ENCODE results near the gene FGF7. TPM values are rescaled to one million over a fixed set of nuclear protein-coding genes. Genes with fewer than 3 reads are reported as not detected.
"Not testable (repeated sequence)": the region's sequence is repeated elsewhere in the genome, so short reads cannot be mapped to it uniquely, and the experiment has no call there.

FGF7 gene
- polyA plus RNA-seq, 2 donors: 2.7 to 4.3 TPM

DNA sequence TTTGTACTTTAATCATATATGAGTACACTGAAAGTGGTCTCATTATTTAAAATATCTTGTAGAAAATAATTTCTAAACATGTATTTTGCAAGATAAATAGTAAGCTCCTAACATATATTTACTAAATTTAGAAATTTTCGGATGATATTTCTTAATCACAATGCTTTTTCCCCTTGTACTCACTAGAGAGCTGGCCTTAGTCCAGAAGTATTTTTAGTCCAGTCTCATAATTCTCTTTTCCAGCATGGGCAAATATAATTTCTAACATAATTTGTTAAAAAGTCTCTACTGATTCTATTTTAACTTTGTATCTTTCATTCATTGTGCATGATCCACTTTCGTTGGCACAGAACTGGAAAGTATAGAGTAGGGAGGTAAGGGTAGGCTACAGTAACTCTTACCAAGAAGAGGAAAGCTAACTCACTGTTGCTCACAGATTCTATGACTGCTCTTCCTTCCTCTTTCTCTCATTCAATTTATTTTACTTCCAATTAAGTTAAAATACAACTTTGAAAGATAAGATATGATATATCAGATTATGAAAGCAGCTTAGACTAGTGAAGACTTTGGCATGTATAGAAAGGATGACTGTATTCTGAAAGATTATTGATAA is 39.3 kb downstream of the FGF7 start:
- no peak overlapping the region for H3K4me3 ChIP-seq (ENCODE audit: low read depth in 1 of 2, low read length in 2 of 2)
- H3K9me3 ChIP-seq (ENCODE audit: control insufficient read depth in 2 of 2, insufficient read depth in 1 of 2, low read depth in 1 of 2, low read length in 1 of 2): no peaks in the 10 kb centered on the region
- H3K27me3 ChIP-seq (ENCODE audit: control insufficient read depth in 1 of 2, insufficient read depth in 2 of 2, low read length in 2 of 2): no peaks in the 10 kb centered on the region
- WGBS, 2 donors: 51 to 62% methylated on average over 2 of the region's 2 CpGs
- no peak overlapping the region for H3K27ac ChIP-seq (ENCODE audit: low read depth in 2 of 2, low read length in 1 of 2)
- H3K4me1 ChIP-seq (ENCODE audit: control insufficient read depth in 2 of 2, insufficient read depth in 2 of 2, low read length in 1 of 2): no peaks in the 10 kb centered on the region
- H3K36me3 ChIP-seq (ENCODE audit: control insufficient read depth in 2 of 2, insufficient read depth in 2 of 2, low read length in 1 of 2): no peaks in the 10 kb centered on the region

DNA sequence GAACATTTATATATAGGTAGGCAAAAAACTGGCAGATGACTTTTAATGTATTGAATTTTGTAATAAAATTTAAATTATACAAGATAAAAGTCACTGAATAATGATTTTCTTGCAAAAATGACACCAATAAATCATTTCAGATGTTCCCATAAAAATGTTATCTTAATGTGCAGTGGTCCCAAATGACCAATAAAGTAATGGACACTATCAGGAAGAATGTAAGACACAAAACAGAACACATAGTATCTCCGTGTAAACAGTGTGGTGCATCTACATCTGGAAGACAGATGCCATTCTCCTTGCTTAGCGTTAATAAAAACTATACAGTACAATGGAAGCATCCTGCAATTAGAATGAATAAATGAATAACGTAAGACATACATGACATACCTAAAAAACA is 41.5 kb downstream of the FGF7 start:
- Histone ChIP-seq H3K27ac (ENCODE audit: low read depth in 2 of 2, low read length in 1 of 2) (no peak overlapping the region), H3K9me3 (ENCODE audit: control insufficient read depth in 2 of 2, insufficient read depth in 1 of 2, low read depth in 1 of 2, low read length in 1 of 2) (no peaks in the 10 kb centered on the region), H3K4me3 (ENCODE audit: low read depth in 1 of 2, low read length in 2 of 2) (no peak overlapping the region), H3K36me3 (ENCODE audit: control insufficient read depth in 2 of 2, insufficient read depth in 2 of 2, low read length in 1 of 2) (no peaks in the 10 kb centered on the region), H3K4me1 (ENCODE audit: control insufficient read depth in 2 of 2, insufficient read depth in 2 of 2, low read length in 1 of 2) (no peaks in the 10 kb centered on the region), H3K27me3 (ENCODE audit: control insufficient read depth in 1 of 2, insufficient read depth in 2 of 2, low read length in 2 of 2) (no peaks in the 10 kb centered on the region)
- 89 to 91% methylated on average over 3 of the region's 3 CpGs for WGBS, 2 donors

DNA sequence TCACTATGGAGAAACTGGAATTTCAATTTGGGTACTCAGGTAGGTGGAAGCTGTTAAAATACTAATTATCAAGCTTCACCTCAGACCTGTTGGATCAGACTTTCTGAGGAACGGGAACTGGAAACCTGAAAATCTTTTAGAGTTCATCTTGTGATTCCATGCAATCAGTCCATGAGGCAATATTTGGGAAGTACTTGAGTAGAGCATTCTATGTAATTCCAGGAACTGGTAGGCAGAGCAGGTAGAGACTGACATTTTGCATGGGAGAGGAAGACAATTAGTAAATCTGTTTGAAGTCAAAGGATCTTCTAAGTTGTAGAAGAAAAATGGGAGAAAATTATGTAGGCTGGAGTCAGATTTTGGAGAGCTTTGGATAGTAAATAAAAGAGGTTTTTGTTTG is 43.1 kb downstream of the FGF7 start:
- Histone ChIP-seq H3K27ac (ENCODE audit: low read depth in 2 of 2, low read length in 1 of 2) (no peak overlapping the region), H3K36me3 (ENCODE audit: control insufficient read depth in 2 of 2, insufficient read depth in 2 of 2, low read length in 1 of 2) (no peaks in the 10 kb centered on the region), H3K27me3 (ENCODE audit: control insufficient read depth in 1 of 2, insufficient read depth in 2 of 2, low read length in 2 of 2) (no peaks in the 10 kb centered on the region), H3K9me3 (ENCODE audit: control insufficient read depth in 2 of 2, insufficient read depth in 1 of 2, low read depth in 1 of 2, low read length in 1 of 2) (no peaks in the 10 kb centered on the region), H3K4me3 (ENCODE audit: low read depth in 1 of 2, low read length in 2 of 2) (no peak overlapping the region), H3K4me1 (ENCODE audit: control insufficient read depth in 2 of 2, insufficient read depth in 2 of 2, low read length in 1 of 2) (no peaks in the 10 kb centered on the region)
- WGBS, 2 donors: 95 to 97% methylated on average over 1 of the region's 1 CpG

DNA sequence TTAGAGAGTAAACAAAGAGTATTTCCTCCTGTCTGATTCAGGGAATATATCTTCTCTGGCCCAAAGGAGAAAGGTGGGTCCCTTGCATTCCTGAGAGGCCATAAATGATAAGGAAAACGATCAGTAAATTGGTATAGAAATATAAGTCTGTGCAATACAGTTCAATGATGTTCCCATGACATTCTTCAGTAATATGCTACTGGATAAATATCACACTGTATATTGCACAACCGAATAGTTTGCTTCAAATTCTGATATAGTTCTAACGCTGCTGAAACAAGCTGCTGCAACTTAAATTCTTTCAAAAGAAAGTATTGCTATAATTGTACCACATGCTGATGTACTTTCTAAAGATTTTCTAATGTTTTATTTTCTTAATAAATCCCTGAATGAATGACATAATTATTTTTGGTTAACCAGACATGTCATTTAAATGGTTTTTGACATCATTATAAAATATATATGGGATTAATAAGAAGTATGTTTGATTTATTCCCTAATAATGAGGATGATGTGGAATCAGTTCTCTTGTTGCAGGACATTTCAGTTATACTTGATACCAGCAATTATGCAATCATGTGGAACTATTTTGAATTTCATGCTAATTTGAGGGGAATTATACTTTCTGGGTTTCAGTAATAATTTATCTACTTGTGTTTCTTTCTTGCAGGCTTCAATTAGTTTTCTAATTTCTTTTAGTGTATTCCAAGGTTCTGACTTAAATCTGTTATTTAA is 44.9 kb downstream of the FGF7 start:
- Histone ChIP-seq H3K27ac (ENCODE audit: low read depth in 2 of 2, low read length in 1 of 2) (no peak overlapping the region), H3K4me3 (ENCODE audit: low read depth in 1 of 2, low read length in 2 of 2) (no peak overlapping the region), H3K4me1 (ENCODE audit: control insufficient read depth in 2 of 2, insufficient read depth in 2 of 2, low read length in 1 of 2) (peaks cover 0 to 2% of the 10 kb centered on the region in 2 donors), H3K27me3 (ENCODE audit: control insufficient read depth in 1 of 2, insufficient read depth in 2 of 2, low read length in 2 of 2) (no peaks in the 10 kb centered on the region), H3K36me3 (ENCODE audit: control insufficient read depth in 2 of 2, insufficient read depth in 2 of 2, low read length in 1 of 2) (no peaks in the 10 kb centered on the region), H3K9me3 (ENCODE audit: control insufficient read depth in 2 of 2, insufficient read depth in 1 of 2, low read depth in 1 of 2, low read length in 1 of 2) (no peaks in the 10 kb centered on the region)
- 66 to 72% methylated on average over 3 of the region's 3 CpGs for WGBS, 2 donors

DNA sequence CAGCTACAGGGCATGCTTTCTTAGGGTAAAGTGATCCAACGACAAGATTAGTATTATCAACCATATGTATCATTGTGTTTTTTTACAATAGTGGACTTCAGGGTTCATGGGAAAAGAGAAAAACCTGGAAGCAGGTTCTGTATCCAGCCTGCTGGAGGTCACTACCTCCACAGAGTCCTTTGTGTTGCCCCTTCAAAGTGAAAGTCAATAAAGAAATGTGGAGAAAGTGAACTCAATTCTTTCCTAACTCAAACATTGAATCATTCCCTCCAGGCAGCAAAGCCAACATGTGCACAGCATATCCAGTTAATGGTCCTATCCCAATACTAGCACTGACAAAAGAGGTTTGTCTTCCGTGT is 45.4 kb downstream of the FGF7 start:
- WGBS, 2 donors: 44 to 45% methylated on average over 2 of the region's 2 CpGs
- no peaks in the 10 kb centered on the region for H3K9me3 ChIP-seq (ENCODE audit: control insufficient read depth in 2 of 2, insufficient read depth in 1 of 2, low read depth in 1 of 2, low read length in 1 of 2)
- H3K36me3 ChIP-seq (ENCODE audit: control insufficient read depth in 2 of 2, insufficient read depth in 2 of 2, low read length in 1 of 2): no peaks in the 10 kb centered on the region
- H3K27ac ChIP-seq (ENCODE audit: low read depth in 2 of 2, low read length in 1 of 2): no peak overlapping the region
- peaks cover 0 to 2% of the 10 kb centered on the region in 2 donors for H3K4me1 ChIP-seq (ENCODE audit: control insufficient read depth in 2 of 2, insufficient read depth in 2 of 2, low read length in 1 of 2)
- no peaks in the 10 kb centered on the region for H3K27me3 ChIP-seq (ENCODE audit: control insufficient read depth in 1 of 2, insufficient read depth in 2 of 2, low read length in 2 of 2)
- H3K4me3 ChIP-seq (ENCODE audit: low read depth in 1 of 2, low read length in 2 of 2): no peak overlapping the region

DNA sequence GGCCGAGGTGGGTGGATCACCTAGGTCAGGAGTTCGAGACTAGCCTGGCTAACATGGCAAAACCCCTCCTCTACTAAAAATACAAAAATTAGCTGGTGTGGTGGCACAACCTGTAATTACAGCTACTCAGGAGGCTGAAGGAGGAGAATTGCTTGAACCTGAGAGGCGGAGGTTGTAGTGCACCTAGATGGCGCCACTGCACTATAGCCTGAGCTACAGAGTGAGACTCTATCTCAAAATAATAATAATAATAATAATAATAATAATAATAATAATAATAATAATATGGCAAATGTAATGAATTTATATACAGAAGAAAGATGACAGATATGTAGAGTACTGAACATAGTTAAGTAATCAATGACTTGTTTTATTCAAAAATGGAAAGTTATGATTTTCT is 48.2 kb downstream of the FGF7 start:
- H3K27me3 ChIP-seq (ENCODE audit: control insufficient read depth in 1 of 2, insufficient read depth in 2 of 2, low read length in 2 of 2); H3K27ac ChIP-seq (ENCODE audit: low read depth in 2 of 2, low read length in 1 of 2); H3K9me3 ChIP-seq (ENCODE audit: control insufficient read depth in 2 of 2, insufficient read depth in 1 of 2, low read depth in 1 of 2, low read length in 1 of 2); H3K4me1 ChIP-seq (ENCODE audit: control insufficient read depth in 2 of 2, insufficient read depth in 2 of 2, low read length in 1 of 2); H3K36me3 ChIP-seq (ENCODE audit: control insufficient read depth in 2 of 2, insufficient read depth in 2 of 2, low read length in 1 of 2); H3K4me3 ChIP-seq (ENCODE audit: low read depth in 1 of 2, low read length in 2 of 2): not testable (repeated sequence)
- 89% methylated on average over 4 of the region's 4 CpGs for WGBS, 2 donors

DNA sequence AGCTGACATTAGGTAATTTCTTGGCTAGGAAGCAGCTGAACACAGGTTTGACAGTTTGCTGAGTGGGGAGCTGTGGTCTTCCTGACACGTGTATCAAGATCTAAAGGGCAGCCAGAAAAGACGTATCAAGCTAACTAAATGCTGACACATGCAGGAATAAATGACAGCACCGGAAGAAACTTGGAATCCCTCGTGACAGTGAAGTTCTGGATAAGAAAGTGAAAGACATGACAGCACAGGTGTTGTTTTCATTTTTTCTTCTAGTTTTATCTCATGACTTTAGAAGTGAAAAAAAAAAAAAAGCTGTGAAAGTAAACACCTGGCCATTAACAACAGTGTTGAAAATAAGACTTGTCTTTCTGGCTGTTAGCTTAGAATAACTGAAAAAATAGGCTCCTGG is 48.7 kb downstream of the FGF7 start:
- Histone ChIP-seq H3K27me3 (ENCODE audit: control insufficient read depth in 1 of 2, insufficient read depth in 2 of 2, low read length in 2 of 2) (no peaks in the 10 kb centered on the region), H3K4me3 (ENCODE audit: low read depth in 1 of 2, low read length in 2 of 2) (no peak overlapping the region), H3K9me3 (ENCODE audit: control insufficient read depth in 2 of 2, insufficient read depth in 1 of 2, low read depth in 1 of 2, low read length in 1 of 2) (no peaks in the 10 kb centered on the region), H3K27ac (ENCODE audit: low read depth in 2 of 2, low read length in 1 of 2) (no peak overlapping the region), H3K4me1 (ENCODE audit: control insufficient read depth in 2 of 2, insufficient read depth in 2 of 2, low read length in 1 of 2) (peaks cover 0 to 2% of the 10 kb centered on the region in 2 donors), H3K36me3 (ENCODE audit: control insufficient read depth in 2 of 2, insufficient read depth in 2 of 2, low read length in 1 of 2) (no peaks in the 10 kb centered on the region)
- 32 to 34% methylated on average over 4 of the region's 4 CpGs for WGBS, 2 donors

DNA sequence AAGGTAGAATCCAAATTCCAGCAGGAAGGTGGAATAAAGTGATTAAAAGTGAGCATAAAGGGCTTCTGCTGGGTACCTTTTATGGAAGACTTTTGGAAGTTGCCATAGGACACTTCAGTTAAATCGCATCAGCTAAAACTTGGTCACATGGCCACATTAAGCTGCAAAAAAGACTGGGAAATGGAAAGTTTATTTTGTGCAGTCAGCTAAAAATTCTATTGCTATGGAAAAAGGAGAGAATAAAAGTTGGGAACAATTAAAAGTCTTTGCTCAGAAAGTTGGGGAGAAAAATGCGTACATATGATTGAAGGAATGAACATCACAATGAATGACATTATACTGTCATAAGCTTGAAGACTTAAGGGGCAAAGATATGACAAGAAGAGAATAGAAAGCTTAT is 49.3 kb downstream of the FGF7 start:
- H3K4me1 ChIP-seq (ENCODE audit: control insufficient read depth in 2 of 2, insufficient read depth in 2 of 2, low read length in 1 of 2): peaks cover 0 to 2% of the 10 kb centered on the region in 2 donors
- no peaks in the 10 kb centered on the region for H3K36me3 ChIP-seq (ENCODE audit: control insufficient read depth in 2 of 2, insufficient read depth in 2 of 2, low read length in 1 of 2)

DNA sequence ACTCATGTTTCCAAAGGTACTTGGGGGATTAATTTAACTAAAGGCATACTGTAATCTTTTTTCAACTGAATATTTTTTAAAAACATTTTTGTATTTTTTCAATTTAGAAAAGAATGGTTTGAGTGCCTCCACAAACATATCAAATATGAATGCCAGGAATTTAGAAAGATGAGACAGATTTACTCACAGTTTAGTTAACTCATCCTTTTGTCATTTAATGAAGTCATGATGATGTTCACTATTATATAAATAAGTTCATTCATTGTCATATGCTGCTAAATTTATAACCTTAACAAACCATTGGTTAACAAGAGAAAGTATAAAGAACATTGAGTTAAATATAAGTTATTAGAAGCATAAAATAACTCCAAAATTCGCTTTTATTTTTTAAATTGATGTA is 50.0 kb downstream of the FGF7 start:
- Histone ChIP-seq H3K9me3 (ENCODE audit: control insufficient read depth in 2 of 2, insufficient read depth in 1 of 2, low read depth in 1 of 2, low read length in 1 of 2) (no peaks in the 10 kb centered on the region), H3K27ac (ENCODE audit: low read depth in 2 of 2, low read length in 1 of 2) (no peak overlapping the region), H3K27me3 (ENCODE audit: control insufficient read depth in 1 of 2, insufficient read depth in 2 of 2, low read length in 2 of 2) (no peaks in the 10 kb centered on the region), H3K4me3 (ENCODE audit: low read depth in 1 of 2, low read length in 2 of 2) (no peak overlapping the region), H3K36me3 (ENCODE audit: control insufficient read depth in 2 of 2, insufficient read depth in 2 of 2, low read length in 1 of 2) (no peaks in the 10 kb centered on the region), H3K4me1 (ENCODE audit: control insufficient read depth in 2 of 2, insufficient read depth in 2 of 2, low read length in 1 of 2) (peaks cover 0 to 2% of the 10 kb centered on the region in 2 donors)
- 60 to 64% methylated on average over 1 of the region's 1 CpG for WGBS, 2 donors

More for the DNA sequence above, 49.3 kb downstream of the FGF7 start:
- 86 to 89% methylated on average over 2 of the region's 2 CpGs for WGBS, 2 donors
- H3K4me3 ChIP-seq (ENCODE audit: low read depth in 1 of 2, low read length in 2 of 2): no peak overlapping the region
- no peaks in the 10 kb centered on the region for H3K9me3 ChIP-seq (ENCODE audit: control insufficient read depth in 2 of 2, insufficient read depth in 1 of 2, low read depth in 1 of 2, low read length in 1 of 2)
- H3K27me3 ChIP-seq (ENCODE audit: control insufficient read depth in 1 of 2, insufficient read depth in 2 of 2, low read length in 2 of 2): no peaks in the 10 kb centered on the region
- H3K27ac ChIP-seq (ENCODE audit: low read depth in 2 of 2, low read length in 1 of 2): no peak overlapping the region

DNA sequence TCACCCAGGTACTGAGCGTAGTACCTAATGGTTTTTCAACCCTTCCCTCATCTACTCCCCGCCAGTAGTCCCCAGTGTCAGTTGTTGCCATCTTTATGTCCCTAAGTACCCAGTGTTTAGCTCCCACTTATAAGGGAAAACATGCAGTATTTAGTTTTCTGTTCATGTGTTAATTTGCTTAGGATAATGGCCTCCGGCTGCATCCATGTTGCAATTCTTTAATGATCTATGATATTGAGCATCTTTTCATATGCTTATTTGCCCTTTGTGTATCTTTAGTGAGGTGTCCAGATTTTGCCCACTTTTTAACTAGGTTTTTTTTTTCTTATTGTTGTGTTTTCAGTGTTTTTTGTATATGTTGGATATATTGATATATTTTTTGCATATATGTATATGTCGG is 55.0 kb downstream of the FGF7 start:
- H3K36me3 ChIP-seq (ENCODE audit: control insufficient read depth in 2 of 2, insufficient read depth in 2 of 2, low read length in 1 of 2); H3K4me3 ChIP-seq (ENCODE audit: low read depth in 1 of 2, low read length in 2 of 2); H3K27ac ChIP-seq (ENCODE audit: low read depth in 2 of 2, low read length in 1 of 2); H3K27me3 ChIP-seq (ENCODE audit: control insufficient read depth in 1 of 2, insufficient read depth in 2 of 2, low read length in 2 of 2); H3K4me1 ChIP-seq (ENCODE audit: control insufficient read depth in 2 of 2, insufficient read depth in 2 of 2, low read length in 1 of 2); H3K9me3 ChIP-seq (ENCODE audit: control insufficient read depth in 2 of 2, insufficient read depth in 1 of 2, low read depth in 1 of 2, low read length in 1 of 2): not testable (repeated sequence)
- 87 to 91% methylated on average over 4 of the region's 4 CpGs for WGBS, 2 donors
